PFSK-1 (cell line): ENCODE data around the gene ROBO1.

Source experiments
- FOXP2 ChIP-seq: optimal IDR thresholded peaks from 2 replicates; pipeline ENCODE3; 2011; ENCODE audit warnings: borderline replicate concordance, control low read depth, inconsistent platforms; ENCODE audit not compliant: insufficient read depth; ENCODE audit errors: extremely low read length, extremely low read depth
- POLR2AphosphoS5 ChIP-seq: IDR thresholded peaks from 2 replicates; pipeline ENCODE4 v1.6.1; 2012; ENCODE audit warnings: low read depth, mild to moderate bottlenecking, control low read depth, low read length, moderate library complexity
- SIN3A ChIP-seq: IDR thresholded peaks from 2 replicates; pipeline ENCODE4 v1.6.1; 2012; ENCODE audit warnings: mild to moderate bottlenecking, low read length, moderate library complexity, borderline replicate concordance; ENCODE audit not compliant: insufficient read depth
- TAF1 ChIP-seq: IDR thresholded peaks from 2 replicates; pipeline ENCODE4 v1.6.1; 2012; ENCODE audit warnings: low read length, control low read depth, borderline replicate concordance; ENCODE audit not compliant: insufficient read depth
- TF ChIP-seq, protein P1 (sequence below), 2 experiments: IDR thresholded peaks; 2 replicates each; pipeline versions ENCODE4 v1.6.1 to v1.8.0; 2011 to 2012; ENCODE audit warnings: low read depth in 2 of 2, low read length in 2 of 2, control low read depth in 1 of 2, inconsistent platforms in 1 of 2, mild to moderate bottlenecking in 1 of 2, moderate library complexity in 1 of 2; ENCODE audit not compliant: insufficient read depth in 1 of 2

Gene ROBO1

DNA sequence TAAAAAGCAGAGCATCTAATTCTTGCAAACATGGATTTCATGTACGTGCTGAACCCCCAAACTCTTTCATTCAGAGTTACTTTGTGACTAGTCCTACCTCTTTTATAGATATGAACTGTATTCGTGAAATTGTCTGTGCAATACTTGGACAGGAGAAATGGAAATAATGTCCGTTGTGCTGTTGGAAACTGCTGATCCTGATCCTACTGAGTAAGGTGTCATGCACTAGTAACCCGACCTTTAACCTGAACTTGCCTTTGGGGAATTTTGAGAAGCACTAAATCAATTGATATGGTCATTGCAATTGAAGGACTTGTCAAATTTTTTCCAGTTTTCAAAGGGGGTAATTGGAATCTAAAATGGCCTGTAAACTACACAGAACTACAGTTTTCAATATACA, 856.4 kb downstream of the ROBO1 start:
- TF ChIP-seq FOXP2, result no peak
- TF ChIP-seq, protein P1, sequence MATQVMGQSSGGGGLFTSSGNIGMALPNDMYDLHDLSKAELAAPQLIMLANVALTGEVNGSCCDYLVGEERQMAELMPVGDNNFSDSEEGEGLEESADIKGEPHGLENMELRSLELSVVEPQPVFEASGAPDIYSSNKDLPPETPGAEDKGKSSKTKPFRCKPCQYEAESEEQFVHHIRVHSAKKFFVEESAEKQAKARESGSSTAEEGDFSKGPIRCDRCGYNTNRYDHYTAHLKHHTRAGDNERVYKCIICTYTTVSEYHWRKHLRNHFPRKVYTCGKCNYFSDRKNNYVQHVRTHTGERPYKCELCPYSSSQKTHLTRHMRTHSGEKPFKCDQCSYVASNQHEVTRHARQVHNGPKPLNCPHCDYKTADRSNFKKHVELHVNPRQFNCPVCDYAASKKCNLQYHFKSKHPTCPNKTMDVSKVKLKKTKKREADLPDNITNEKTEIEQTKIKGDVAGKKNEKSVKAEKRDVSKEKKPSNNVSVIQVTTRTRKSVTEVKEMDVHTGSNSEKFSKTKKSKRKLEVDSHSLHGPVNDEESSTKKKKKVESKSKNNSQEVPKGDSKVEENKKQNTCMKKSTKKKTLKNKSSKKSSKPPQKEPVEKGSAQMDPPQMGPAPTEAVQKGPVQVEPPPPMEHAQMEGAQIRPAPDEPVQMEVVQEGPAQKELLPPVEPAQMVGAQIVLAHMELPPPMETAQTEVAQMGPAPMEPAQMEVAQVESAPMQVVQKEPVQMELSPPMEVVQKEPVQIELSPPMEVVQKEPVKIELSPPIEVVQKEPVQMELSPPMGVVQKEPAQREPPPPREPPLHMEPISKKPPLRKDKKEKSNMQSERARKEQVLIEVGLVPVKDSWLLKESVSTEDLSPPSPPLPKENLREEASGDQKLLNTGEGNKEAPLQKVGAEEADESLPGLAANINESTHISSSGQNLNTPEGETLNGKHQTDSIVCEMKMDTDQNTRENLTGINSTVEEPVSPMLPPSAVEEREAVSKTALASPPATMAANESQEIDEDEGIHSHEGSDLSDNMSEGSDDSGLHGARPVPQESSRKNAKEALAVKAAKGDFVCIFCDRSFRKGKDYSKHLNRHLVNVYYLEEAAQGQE (IDR thresholded peaks at IDR 0.05; ENCODE audit: insufficient read depth in 1 of 2, low read depth in 2 of 2, low read length in 2 of 2), result no peak
- TF ChIP-seq POLR2AphosphoS5, result no peak
- TF ChIP-seq TAF1, result no peak
- TF ChIP-seq SIN3A, result no peak

DNA sequence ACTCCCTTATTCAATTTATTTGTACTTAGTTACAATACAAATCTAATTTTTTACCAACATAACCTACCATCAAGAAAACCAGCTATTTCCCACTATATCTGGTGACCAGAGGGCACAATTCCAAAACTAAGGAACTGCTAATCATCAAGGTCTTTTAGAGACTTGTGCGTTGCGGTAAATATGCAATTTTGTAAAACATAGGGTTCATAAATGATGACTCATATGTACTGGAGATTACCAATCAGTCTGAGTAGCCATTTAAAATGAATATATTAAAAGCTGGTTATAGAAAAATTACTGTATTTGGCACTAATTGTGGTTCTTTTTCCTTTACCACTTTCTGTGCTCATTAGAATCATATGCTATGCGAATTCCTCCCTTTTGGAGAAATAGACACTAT, 859.6 kb downstream of the ROBO1 start:
- TF ChIP-seq SIN3A (no peak), TAF1 (no peak)

DNA sequence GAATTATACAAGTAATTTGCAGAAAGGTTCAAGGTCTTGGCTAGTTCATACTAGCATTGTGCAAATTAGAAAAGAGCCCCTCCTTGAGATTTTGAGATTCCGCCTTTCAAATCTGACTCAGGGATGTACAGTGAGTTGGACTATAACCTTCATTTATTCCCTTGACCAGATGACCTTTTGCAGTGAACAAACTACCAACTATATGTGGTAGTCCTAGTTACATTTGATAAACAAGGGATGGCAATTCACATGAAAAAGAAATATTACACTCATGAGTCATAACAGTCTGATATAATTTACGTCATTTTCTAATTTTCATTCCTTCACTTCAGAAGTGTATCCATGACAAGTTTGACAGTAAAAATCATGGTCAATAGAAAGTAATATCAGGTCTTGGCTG, 860.4 kb downstream of the ROBO1 start:
- TF ChIP-seq TAF1 (no peak), FOXP2 (no peak), SIN3A (no peak), POLR2AphosphoS5 (no peak)
- TF ChIP-seq, protein P1 (IDR thresholded peaks at IDR 0.05; ENCODE audit: insufficient read depth in 1 of 2, low read depth in 2 of 2, low read length in 2 of 2), result no peak

DNA sequence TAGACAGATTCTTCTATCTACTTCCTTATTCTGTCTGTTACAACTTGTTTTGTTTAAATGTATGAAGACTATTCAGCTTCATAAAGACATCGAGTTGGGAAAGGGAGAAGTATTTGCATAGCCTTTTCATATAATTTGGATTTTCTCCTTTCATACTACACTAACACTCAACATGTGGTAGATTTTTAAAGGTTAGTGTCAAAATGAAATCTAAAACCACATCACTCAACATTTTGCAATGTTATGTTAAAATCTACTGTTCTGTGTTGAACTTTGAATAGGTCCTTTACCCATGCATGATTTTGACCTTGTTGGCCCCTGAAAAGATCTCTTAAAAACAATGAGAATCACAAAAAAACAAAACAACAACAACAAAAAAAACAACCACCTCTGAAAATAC, 860.9 kb downstream of the ROBO1 start:
- TF ChIP-seq TAF1 (no peak), POLR2AphosphoS5 (no peak), FOXP2 (no peak), SIN3A (no peak)
- TF ChIP-seq, protein P1 (IDR thresholded peaks at IDR 0.05; ENCODE audit: insufficient read depth in 1 of 2, low read depth in 2 of 2, low read length in 2 of 2), result no peak

DNA sequence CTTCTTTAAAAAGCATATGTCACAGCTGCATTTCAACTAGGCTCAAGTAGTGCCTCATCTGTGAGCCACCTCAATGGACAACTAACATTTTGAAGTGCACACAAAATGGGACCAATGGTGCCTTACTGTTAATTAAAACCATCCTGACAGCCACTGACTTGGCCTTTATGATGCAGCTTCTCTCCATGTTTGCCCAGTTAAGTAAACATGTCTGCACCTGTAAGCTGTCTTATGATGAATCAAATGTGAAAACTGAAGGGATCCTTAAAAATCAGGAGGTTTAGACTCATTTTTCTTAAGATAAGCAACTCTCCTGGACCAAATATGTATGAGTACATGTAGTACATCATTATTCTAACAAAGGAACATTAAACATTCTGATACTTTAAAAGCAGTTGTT, 861.6 kb downstream of the ROBO1 start:
- TF ChIP-seq, protein P1 (IDR thresholded peaks at IDR 0.05; ENCODE audit: insufficient read depth in 1 of 2, low read depth in 2 of 2, low read length in 2 of 2), result no peak
- TF ChIP-seq SIN3A (no peak), FOXP2 (no peak), POLR2AphosphoS5 (no peak)

DNA sequence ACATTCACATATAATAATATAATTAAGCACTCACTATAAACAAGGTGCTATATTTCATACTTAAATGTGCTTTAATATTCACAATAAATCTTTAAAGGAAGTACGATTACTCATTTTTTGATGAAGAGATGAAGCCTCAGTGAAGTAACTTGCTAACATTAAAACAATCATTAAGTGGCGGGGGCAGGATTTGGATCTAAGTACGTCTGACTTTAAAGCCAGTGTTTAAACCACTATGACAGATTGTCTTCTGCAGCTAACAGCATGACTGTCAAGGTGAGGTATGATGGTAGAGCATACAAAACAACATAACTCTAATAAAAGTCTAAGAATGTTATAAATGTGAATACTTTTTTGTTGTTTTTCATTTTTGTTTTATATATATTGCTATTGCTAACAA, 862.1 kb downstream of the ROBO1 start:
- TF ChIP-seq POLR2AphosphoS5 (no peak), TAF1 (no peak), FOXP2 (no peak), SIN3A (no peak)
- TF ChIP-seq, protein P1 (IDR thresholded peaks at IDR 0.05; ENCODE audit: insufficient read depth in 1 of 2, low read depth in 2 of 2, low read length in 2 of 2), result no peak
